ENCODE results near the gene MICALL2.

DNA sequence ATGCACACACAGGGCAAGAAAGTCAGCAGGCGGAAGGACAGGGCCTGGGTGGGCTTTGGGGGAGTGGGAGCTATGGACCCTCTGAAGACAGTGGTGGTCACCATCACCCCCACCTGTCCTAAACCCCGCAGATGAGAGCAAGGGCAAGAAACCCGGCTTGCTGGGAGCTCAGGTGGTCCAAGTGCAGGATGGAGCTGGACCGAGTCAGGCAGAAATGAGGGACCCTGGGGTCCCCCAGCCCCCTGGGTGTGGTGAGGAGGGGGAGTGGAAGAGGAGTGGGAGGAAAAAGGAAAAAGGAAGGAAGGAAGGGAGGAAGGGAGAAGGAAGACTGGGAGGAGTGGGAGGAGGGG, 54.8 kb downstream of the MICALL2 start:
- TF ChIP-seq, protein P1, sequence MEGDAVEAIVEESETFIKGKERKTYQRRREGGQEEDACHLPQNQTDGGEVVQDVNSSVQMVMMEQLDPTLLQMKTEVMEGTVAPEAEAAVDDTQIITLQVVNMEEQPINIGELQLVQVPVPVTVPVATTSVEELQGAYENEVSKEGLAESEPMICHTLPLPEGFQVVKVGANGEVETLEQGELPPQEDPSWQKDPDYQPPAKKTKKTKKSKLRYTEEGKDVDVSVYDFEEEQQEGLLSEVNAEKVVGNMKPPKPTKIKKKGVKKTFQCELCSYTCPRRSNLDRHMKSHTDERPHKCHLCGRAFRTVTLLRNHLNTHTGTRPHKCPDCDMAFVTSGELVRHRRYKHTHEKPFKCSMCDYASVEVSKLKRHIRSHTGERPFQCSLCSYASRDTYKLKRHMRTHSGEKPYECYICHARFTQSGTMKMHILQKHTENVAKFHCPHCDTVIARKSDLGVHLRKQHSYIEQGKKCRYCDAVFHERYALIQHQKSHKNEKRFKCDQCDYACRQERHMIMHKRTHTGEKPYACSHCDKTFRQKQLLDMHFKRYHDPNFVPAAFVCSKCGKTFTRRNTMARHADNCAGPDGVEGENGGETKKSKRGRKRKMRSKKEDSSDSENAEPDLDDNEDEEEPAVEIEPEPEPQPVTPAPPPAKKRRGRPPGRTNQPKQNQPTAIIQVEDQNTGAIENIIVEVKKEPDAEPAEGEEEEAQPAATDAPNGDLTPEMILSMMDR (conservative IDR thresholded peaks at IDR 0.05 in 1 of 2, IDR thresholded peaks at IDR 0.05 in 1 of 2; ENCODE audit: low read depth in 1 of 2, low read length in 2 of 2) = no peak
- TF ChIP-seq EZH2 (IDR thresholded peaks at IDR 0.05; ENCODE audit: low read length, missing control alignments) = no peak

All from fibroblast of lung (primary cell).